ENCODE data around the gene EPOP. TPM values are rescaled to one million over a fixed set of nuclear protein-coding genes. Genes with fewer than 3 reads are reported as not detected.

Gene EPOP
- total RNA-seq, 1 experiment from 2014 or later = 37.9 TPM

GRCh38 chr17:38656959-38657823, 17.6 kb downstream of the EPOP start:
- no TSS peak for BruUV-seq (replicated peaks)
- Histone ChIP-seq H4K20me1 (ENCODE audit: insufficient read depth) (no peaks in the 10 kb centered on the region), H3K27ac (ENCODE audit: low read depth, low read length) (no peak overlapping the region), H3K27me3 (ENCODE audit: insufficient read depth, low read length) (no peaks in the 10 kb centered on the region; the same call in 1 of the 2 replicates), H3K4me1 (ENCODE audit: control insufficient read depth in 1 of 2, insufficient read depth in 2 of 2, low read length in 2 of 2) (no peaks in the 10 kb centered on the region; a peak in 1 of 4 replicates), H3K4me2 (ENCODE audit: low read length) (no peak overlapping the region), H3K9me2 (ENCODE audit: insufficient read depth) (no peaks in the 10 kb centered on the region), H3K9ac (ENCODE audit: low read length) (no peak overlapping the region), H2AFZ (ENCODE audit: low read depth, low read length, poor library complexity, severe bottlenecking) (no peak overlapping the region), H3K4me3 (replicated peaks in 1 of 2; ENCODE audit: low read depth in 1 of 2, low read length in 2 of 2) (no peak overlapping the region), H3K36me3 (ENCODE audit: control insufficient read depth in 1 of 2, insufficient read depth in 2 of 2, low read length in 2 of 2) (no peaks in the 10 kb centered on the region), H3K9me3 (ENCODE audit: control insufficient read depth in 1 of 2, insufficient read depth in 1 of 2, low read depth in 1 of 2, low read length in 2 of 2) (no peaks in the 10 kb centered on the region), H3K79me2 (ENCODE audit: insufficient read depth, low read length) (no peaks in the 10 kb centered on the region)
- ATAC-seq = no peak
- TF ChIP-seq ZBTB33 (IDR thresholded peaks at IDR 0.05; ENCODE audit: extremely low read depth, insufficient replicate concordance, low read length) (no peak), JUND (IDR thresholded peaks at IDR 0.05) (no peak), POLR2AphosphoS5 (IDR thresholded peaks at IDR 0.05; ENCODE audit: low read depth, low read length) (no peak), EGR1 (IDR thresholded peaks at IDR 0.05; ENCODE audit: low read depth) (no peak), RAD21 (IDR thresholded peaks at IDR 0.05; ENCODE audit: low read depth) (no peak)
- TF ChIP-seq, protein P1, sequence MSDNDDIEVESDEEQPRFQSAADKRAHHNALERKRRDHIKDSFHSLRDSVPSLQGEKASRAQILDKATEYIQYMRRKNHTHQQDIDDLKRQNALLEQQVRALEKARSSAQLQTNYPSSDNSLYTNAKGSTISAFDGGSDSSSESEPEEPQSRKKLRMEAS (IDR thresholded peaks at IDR 0.05) = no peak
- TF ChIP-seq, protein P2, sequence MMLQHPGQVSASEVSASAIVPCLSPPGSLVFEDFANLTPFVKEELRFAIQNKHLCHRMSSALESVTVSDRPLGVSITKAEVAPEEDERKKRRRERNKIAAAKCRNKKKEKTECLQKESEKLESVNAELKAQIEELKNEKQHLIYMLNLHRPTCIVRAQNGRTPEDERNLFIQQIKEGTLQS (IDR thresholded peaks at IDR 0.05) = no peak
- TF ChIP-seq, protein P3, sequence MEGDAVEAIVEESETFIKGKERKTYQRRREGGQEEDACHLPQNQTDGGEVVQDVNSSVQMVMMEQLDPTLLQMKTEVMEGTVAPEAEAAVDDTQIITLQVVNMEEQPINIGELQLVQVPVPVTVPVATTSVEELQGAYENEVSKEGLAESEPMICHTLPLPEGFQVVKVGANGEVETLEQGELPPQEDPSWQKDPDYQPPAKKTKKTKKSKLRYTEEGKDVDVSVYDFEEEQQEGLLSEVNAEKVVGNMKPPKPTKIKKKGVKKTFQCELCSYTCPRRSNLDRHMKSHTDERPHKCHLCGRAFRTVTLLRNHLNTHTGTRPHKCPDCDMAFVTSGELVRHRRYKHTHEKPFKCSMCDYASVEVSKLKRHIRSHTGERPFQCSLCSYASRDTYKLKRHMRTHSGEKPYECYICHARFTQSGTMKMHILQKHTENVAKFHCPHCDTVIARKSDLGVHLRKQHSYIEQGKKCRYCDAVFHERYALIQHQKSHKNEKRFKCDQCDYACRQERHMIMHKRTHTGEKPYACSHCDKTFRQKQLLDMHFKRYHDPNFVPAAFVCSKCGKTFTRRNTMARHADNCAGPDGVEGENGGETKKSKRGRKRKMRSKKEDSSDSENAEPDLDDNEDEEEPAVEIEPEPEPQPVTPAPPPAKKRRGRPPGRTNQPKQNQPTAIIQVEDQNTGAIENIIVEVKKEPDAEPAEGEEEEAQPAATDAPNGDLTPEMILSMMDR (IDR thresholded peaks at IDR 0.05 in 2 of 3, conservative IDR thresholded peaks at IDR 0.05 in 1 of 3; ENCODE audit: borderline replicate concordance in 1 of 3, insufficient read depth in 1 of 3, low read depth in 2 of 3, low read length in 2 of 3) = no peak
- ChIA-PET CTCF (interaction anchor here (0.7 kb wide), 1 partner anchor 173 kb away, joined by 3 read pairs; no protein-coding TSS in a partner anchor), POLR2A (interaction anchor here (1.1 kb wide), 1 partner anchor 9 kb away, joined by 3 read pairs; no protein-coding TSS in a partner anchor), RAD21 (ENCODE audit: low non-redundant PET in 1 of 2, low total read pairs in 2 of 2, uncharacterized antibody in 2 of 2, unreplicated experiment in 2 of 2) (no interaction called here)
- intact Hi-C loops (cut with micrococcal nuclease) = no loop called here
- DNase-seq (ENCODE audit: low read depth, low spot score) = no peak
